ENCODE results near the gene RNF225. TPM values are rescaled to one million over a fixed set of nuclear protein-coding genes. Genes with fewer than 3 reads are reported as not detected.
"Not testable (repeated sequence)": the region's sequence is repeated elsewhere in the genome, so short reads cannot be mapped to it uniquely, and the experiment has no call there.

RNF225 gene
- total RNA-seq, 1 donor, result not detected

GRCh38 chr19:58399903-58400302 lies 4.4 kb downstream of the RNF225 start:
- no peak for TF ChIP-seq CTCF (IDR thresholded peaks at IDR 0.05; ENCODE audit: insufficient read depth, low read length)
- H3K4me3 ChIP-seq (ENCODE audit: low read depth, low read length), result no peak overlapping the region

GRCh38 chr19:58400316-58400915 lies 5.0 kb downstream of the RNF225 start:
- no peak for DNase-seq (ENCODE audit: low read depth)
- TF ChIP-seq CTCF (IDR thresholded peaks at IDR 0.05; ENCODE audit: insufficient read depth, low read length), result no peak
- peak overlapping the region; percentile 83 for H3K4me3 ChIP-seq (ENCODE audit: low read depth, low read length)

More at GRCh38 chr19:58399903-58400302, 4.4 kb downstream of the RNF225 start:
- DNase-seq (ENCODE audit: low read depth), result no peak

- peak overlapping the region; percentile 87 for H3K4me3 ChIP-seq (ENCODE audit: low read depth, low read length)
- no peak for TF ChIP-seq CTCF (IDR thresholded peaks at IDR 0.05; ENCODE audit: insufficient read depth, low read length)
- DNase-seq (ENCODE audit: low read depth), result peak; percentile 99
Observed at GRCh38 chr19:58400916-58401839, 5.7 kb downstream of the RNF225 start.

GRCh38 chr19:58401840-58402421 lies 6.5 kb downstream of the RNF225 start:
- DNase-seq (ENCODE audit: low read depth), result no peak
- no peak for TF ChIP-seq CTCF (IDR thresholded peaks at IDR 0.05; ENCODE audit: insufficient read depth, low read length)
- H3K4me3 ChIP-seq (ENCODE audit: low read depth, low read length), result peak overlapping the region; percentile 87

GRCh38 chr19:58403920-58404478 lies 8.5 kb downstream of the RNF225 start:
- DNase-seq (ENCODE audit: low read depth); H3K4me3 ChIP-seq (ENCODE audit: low read depth, low read length): not testable (repeated sequence)

GRCh38 chr19:58406818-58407657 lies 11.6 kb downstream of the RNF225 start:
- DNase-seq (ENCODE audit: low read depth), result no peak
- peak overlapping the region; percentile 95 for H3K4me3 ChIP-seq (ENCODE audit: low read depth, low read length)
- TF ChIP-seq CTCF (IDR thresholded peaks at IDR 0.05; ENCODE audit: insufficient read depth, low read length), result peak; percentile 33
